ENCODE data around the gene MYOD1.

DNA sequence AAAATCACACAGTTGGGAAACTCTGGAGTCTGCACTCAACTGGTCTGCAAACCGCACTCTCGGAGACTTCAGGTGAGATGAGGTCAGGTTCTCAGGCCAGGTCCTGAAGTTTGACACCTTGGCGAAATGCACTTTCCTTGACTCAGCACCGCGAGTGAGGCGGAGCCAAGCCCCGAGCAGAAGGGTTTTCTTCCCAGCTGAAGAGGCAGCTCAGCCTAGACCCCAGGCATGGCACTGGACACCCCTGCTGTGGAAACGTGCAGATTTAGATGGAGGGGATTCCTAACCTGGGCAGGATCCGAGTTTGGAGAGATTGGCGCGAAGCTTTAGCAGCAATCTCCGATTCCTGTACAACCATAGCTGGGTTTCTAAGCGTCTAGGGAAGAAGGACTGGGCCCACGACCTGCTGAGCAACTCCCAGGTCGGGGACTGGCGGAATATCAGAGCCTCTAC is 835 bp upstream of the MYOD1 start:
- TF ChIP-seq, protein P1, sequence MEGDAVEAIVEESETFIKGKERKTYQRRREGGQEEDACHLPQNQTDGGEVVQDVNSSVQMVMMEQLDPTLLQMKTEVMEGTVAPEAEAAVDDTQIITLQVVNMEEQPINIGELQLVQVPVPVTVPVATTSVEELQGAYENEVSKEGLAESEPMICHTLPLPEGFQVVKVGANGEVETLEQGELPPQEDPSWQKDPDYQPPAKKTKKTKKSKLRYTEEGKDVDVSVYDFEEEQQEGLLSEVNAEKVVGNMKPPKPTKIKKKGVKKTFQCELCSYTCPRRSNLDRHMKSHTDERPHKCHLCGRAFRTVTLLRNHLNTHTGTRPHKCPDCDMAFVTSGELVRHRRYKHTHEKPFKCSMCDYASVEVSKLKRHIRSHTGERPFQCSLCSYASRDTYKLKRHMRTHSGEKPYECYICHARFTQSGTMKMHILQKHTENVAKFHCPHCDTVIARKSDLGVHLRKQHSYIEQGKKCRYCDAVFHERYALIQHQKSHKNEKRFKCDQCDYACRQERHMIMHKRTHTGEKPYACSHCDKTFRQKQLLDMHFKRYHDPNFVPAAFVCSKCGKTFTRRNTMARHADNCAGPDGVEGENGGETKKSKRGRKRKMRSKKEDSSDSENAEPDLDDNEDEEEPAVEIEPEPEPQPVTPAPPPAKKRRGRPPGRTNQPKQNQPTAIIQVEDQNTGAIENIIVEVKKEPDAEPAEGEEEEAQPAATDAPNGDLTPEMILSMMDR (IDR thresholded peaks at IDR 0.05), result no peak
- TF ChIP-seq POLR2A (IDR thresholded peaks at IDR 0.05), result no peak
